Tibial artery (tissue), 4 donors: ENCODE measurements around the gene IFT81.
"Not testable (repeated sequence)": the region's sequence is repeated elsewhere in the genome, so short reads cannot be mapped to it uniquely, and the experiment has no call there.

Source experiments
- DNase-seq, 2 donors: peaks; one replicate each; pipeline ENCODE4 v3.0.0-alpha.2; 2019
- H3K27ac ChIP-seq, 2 donors: fragments of 200-600 bp; sonication (generic) in 1 of 2; 1 replicate in 1 of 2; 2 replicates in 1 of 2; pipeline ENCODE4 v1.5.1; 2018 to 2019; ENCODE audit warnings: mild to moderate bottlenecking in 1 of 2
- H3K27me3 ChIP-seq, 2 donors: fragments of 200-600 bp; sonication (generic) in 1 of 2; one replicate each; pipeline versions ENCODE4 v1.5.1 to v1.6.0; 2016 to 2019
- H3K36me3 ChIP-seq, 3 donors: fragments of 200-600 bp; sonication (generic) in 2 of 3; one replicate each; pipeline ENCODE4 v1.5.1; 2016 to 2019; ENCODE audit warnings: mild to moderate bottlenecking in 2 of 3
- H3K4me1 ChIP-seq, 4 donors: fragments of 200-600 bp; sonication (generic) in 2 of 4; 1 replicate in 3 of 4; 2 replicates in 1 of 4; pipeline ENCODE4 v1.5.1; 2016 to 2019
- H3K4me3 ChIP-seq, 2 donors: fragments of 200-600 bp; sonication (generic) in 1 of 2; 1 replicate in 1 of 2; 2 replicates in 1 of 2; pipeline ENCODE4 v1.5.1; 2018 to 2019; ENCODE audit warnings: mild to moderate bottlenecking in 2 of 2
- H3K9me3 ChIP-seq, 3 donors: fragments of 200-600 bp; sonication (generic) in 1 of 3; one replicate each; pipeline ENCODE4 v1.5.1; 2016 to 2019
- intact Hi-C: fragments of 100-400 bp; cut with DNase I; formaldehyde crosslinking; loops from one replicate; pipeline ENCODE4 v1.15.0; 2023; ENCODE audit warnings: low total_unique reads
- TF ChIP-seq, protein P1 (sequence below), 2 experiments: fragments of 200-600 bp in 1 of 2; fragments of 450-650 bp in 1 of 2; IDR thresholded peaks; one replicate each; pipeline ENCODE4 v1.5.1; 2017 to 2019; ENCODE audit warnings: antibody characterized with exemption in 2 of 2, mild to moderate bottlenecking in 1 of 2, moderate library complexity in 1 of 2

IFT81 gene

DNA sequence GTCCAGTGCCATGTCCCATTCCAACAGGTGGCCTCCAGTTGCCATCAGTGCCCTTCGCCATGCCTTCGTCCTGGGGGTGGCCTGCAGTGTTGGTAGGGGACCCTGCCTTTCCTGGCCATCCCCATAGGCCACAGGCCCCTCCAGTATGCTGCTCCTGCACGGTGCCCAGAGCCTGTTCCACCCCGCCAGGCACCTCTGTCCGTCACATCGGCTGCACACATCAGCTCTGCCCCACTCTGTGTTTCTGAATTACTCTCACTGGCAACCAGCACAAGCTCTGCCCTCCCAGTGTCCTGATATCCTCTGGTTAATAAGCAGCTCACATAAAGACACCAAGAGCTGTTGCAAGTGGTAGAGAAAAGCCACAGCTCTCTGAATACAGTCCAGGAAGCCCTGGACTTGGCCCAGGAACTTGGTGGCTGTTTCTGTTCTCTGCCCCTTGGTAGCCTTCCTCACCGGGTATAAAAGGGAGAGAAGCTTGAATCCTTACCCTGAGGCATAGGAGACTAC lies 125.6 kb downstream of the IFT81 start:
- peak in 1 of 2 donors; percentile 81 for DNase-seq
- H3K27me3 ChIP-seq: no peaks in the 10 kb centered on the region
- no peaks in the 10 kb centered on the region for H3K36me3 ChIP-seq
- intact Hi-C loops: no loop called here
- no peaks in the 10 kb centered on the region for H3K9me3 ChIP-seq
- peak overlapping the region; percentile 83 to 91 for H3K27ac ChIP-seq
- no peak overlapping the region for H3K4me3 ChIP-seq
- H3K4me1 ChIP-seq: peaks cover 0 to 87% (median 51%) of the 10 kb centered on the region in 4 donors
- TF ChIP-seq, protein P1, sequence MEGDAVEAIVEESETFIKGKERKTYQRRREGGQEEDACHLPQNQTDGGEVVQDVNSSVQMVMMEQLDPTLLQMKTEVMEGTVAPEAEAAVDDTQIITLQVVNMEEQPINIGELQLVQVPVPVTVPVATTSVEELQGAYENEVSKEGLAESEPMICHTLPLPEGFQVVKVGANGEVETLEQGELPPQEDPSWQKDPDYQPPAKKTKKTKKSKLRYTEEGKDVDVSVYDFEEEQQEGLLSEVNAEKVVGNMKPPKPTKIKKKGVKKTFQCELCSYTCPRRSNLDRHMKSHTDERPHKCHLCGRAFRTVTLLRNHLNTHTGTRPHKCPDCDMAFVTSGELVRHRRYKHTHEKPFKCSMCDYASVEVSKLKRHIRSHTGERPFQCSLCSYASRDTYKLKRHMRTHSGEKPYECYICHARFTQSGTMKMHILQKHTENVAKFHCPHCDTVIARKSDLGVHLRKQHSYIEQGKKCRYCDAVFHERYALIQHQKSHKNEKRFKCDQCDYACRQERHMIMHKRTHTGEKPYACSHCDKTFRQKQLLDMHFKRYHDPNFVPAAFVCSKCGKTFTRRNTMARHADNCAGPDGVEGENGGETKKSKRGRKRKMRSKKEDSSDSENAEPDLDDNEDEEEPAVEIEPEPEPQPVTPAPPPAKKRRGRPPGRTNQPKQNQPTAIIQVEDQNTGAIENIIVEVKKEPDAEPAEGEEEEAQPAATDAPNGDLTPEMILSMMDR (IDR thresholded peaks at IDR 0.05): no peak

DNA sequence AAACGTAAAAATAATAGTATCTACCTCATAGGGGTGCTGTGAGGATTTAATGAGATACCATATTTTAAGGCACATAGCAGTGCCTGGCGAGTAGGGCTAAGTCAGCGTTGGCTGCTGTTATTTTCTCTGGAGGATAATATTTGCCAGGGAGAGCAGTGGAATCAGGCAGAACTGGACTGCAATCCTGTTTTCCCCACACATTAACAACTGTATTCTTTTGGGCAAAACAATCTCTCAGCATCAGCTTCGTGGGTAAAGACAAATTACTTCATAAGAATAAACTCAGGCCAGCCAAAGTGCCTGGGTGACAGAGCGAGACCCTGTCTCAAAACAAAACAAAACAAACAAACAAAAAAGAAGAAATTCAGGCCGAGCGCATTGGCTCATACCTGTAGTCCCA lies 127.2 kb downstream of the IFT81 start:
- intact Hi-C loops: no loop called here
- DNase-seq: no peak

DNA sequence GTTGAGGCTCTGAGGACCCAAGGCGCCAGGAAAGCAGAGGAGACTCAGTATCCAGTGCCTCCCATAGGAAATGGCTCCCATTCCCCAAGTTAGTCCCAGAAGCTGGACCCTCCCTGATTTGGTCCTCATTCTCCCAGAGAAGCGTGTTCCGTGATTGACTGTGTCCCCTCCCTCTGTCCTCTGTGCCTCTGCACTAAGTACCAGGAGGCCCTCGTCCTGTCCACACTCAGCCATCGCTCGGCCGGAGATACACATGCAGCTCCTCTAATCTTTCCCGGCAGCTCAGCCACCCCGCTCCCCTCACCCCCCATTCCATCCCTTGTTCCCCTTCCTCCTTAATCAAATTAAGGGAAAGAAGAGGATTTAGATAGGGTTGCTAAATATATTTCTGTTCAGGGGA lies 128.6 kb downstream of the IFT81 start:
- intact Hi-C loops: loop anchor here (2.0 kb wide), 1 partner anchor 28 kb away; the partner anchor contains the start of gene ATP2A2
- Histone ChIP-seq H3K4me3 (peak overlapping the region in 1 of 2 donors; percentile 4), H3K27ac (peak overlapping the region; percentile 64 to 91), H3K4me1 (peaks cover 0 to 85% (median 46%) of the 10 kb centered on the region in 4 donors), H3K27me3 (no peaks in the 10 kb centered on the region), H3K36me3 (no peaks in the 10 kb centered on the region), H3K9me3 (no peaks in the 10 kb centered on the region)
- DNase-seq: no peak
- TF ChIP-seq, protein P1 (IDR thresholded peaks at IDR 0.05): no peak

More for the DNA sequence above, 127.2 kb downstream of the IFT81 start:
- Histone ChIP-seq H3K36me3 (no peaks in the 10 kb centered on the region), H3K4me1 (peaks cover 0 to 85% (median 48%) of the 10 kb centered on the region in 4 donors), H3K27me3 (no peaks in the 10 kb centered on the region), H3K27ac (peak overlapping the region; percentile 83 to 91), H3K4me3 (no peak overlapping the region), H3K9me3 (no peaks in the 10 kb centered on the region)
- TF ChIP-seq, protein P1 (IDR thresholded peaks at IDR 0.05): no peak

DNA sequence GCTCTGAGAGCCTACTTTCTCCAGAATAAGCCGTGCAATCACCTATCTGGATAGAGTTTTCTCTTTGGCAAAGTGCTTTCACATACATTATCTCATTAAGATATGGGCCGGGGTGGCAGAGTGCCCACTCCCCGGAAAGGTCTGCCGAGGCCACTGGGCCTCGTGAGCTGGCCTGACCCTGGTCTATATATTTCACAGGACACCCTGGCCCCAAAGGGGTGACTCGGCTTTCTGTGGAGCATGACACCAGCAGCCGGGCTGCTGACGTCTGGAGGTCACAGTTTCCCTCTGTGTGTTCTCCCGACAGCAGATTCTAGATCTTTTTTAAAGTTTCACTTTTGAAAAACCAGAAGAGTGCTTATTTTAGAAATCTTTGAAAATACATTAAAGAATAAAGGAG lies 129.0 kb downstream of the IFT81 start:
- peaks cover 0 to 84% (median 44%) of the 10 kb centered on the region in 4 donors for H3K4me1 ChIP-seq
- no peaks in the 10 kb centered on the region for H3K36me3 ChIP-seq
- intact Hi-C loops: loop anchor here (2.0 kb wide), 1 partner anchor 28 kb away; the partner anchor contains the start of gene ATP2A2
- peak; percentile 60 to 88 for DNase-seq
- peak overlapping the region in 1 of 2 donors; percentile 4 for H3K4me3 ChIP-seq
- no peaks in the 10 kb centered on the region for H3K9me3 ChIP-seq
- no peaks in the 10 kb centered on the region for H3K27me3 ChIP-seq
- peak overlapping the region; percentile 64 to 91 for H3K27ac ChIP-seq
- TF ChIP-seq, protein P1 (IDR thresholded peaks at IDR 0.05): no peak

DNA sequence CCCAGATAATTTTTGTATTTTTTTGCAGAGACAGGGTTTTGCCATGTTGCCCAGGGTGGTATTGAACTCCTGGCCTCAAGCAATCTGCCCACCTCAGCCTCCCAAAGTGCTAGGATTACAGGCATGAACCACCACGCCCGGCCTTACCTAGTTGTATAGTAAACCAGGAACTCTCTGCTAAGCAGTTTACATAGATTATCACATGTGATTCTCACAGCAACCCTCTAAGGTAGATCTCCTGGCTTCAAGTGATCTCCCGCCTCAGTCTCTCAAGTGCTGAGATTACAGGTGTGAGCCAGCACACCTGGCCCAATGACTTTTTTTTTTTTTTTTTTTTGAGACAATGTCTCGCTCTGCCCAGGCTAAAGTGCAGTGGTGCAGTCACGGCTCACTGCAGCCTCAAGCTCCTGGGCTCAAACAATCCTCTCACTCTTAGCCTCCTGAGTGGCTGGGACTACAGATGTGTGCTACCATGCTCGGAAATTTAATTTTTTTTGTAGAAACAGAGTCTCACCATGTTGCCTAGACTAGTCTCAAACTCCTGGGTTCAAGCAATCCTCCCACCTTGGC lies 130.9 kb downstream of the IFT81 start:
- intact Hi-C loops: no loop called here
- TF ChIP-seq, protein P1 (IDR thresholded peaks at IDR 0.05): no peak
- H3K9me3 ChIP-seq: no peaks in the 10 kb centered on the region
- no peak for DNase-seq
- peaks cover 0 to 65% (median 29%) of the 10 kb centered on the region in 4 donors for H3K4me1 ChIP-seq
- H3K27ac ChIP-seq: peak overlapping the region in 1 of 2 donors; percentile 91
- no peaks in the 10 kb centered on the region for H3K27me3 ChIP-seq
- H3K36me3 ChIP-seq: no peaks in the 10 kb centered on the region
- H3K4me3 ChIP-seq: no peak overlapping the region

DNA sequence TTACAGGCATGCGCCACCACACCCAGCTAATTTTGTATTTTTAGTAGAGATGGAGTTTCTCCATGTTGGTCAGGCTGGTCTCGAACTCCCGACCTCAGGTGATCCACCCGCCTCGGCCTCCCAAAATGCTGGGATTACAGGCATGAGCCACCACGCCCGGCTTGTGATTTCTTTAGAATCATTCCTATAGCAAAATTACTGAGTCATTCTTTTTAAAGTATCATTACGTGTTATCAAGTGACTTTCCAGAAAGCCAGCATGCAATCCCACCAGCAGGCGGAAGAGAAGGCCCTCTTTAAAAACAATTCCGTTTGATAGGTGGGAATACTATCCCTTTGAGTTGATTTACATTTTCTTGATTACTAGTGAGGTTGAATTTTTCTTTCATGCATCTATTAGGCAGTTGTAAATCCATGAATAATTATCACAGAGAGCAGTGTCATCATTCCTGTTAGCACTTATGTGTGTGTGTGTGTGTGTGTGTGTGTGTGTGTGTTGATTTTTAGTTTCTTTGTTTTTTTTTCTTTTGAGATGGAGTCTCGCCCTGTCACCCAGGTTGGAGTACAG lies 131.8 kb downstream of the IFT81 start:
- H3K36me3 ChIP-seq, H3K27me3 ChIP-seq, H3K9me3 ChIP-seq, DNase-seq, intact Hi-C loops, H3K4me3 ChIP-seq: not testable (repeated sequence)
- peak overlapping the region in 1 of 2 donors; percentile 80 for H3K27ac ChIP-seq
- H3K4me1 ChIP-seq: peaks cover 0 to 56% (median 23%) of the 10 kb centered on the region in 4 donors
